Thoracic aorta (tissue), 2 donors: ENCODE data around the gene SLC35B2. TPM values are rescaled to one million over a fixed set of nuclear protein-coding genes. Genes with fewer than 3 reads are reported as not detected.
A peak's percentile ranks its signal among the peaks of the same experiment; 100 is the strongest.

Experiments
- ATAC-seq: fragments of 150-250 bp; one replicate; pipeline ENCODE4 v1.8.0; 2017; ENCODE audit warnings: low read depth; ENCODE audit not compliant: insufficient number of reproducible peaks, low FRiP score
- DNase-seq: peaks from one replicate; pipeline ENCODE4 v3.0.0-alpha.2; 2020; ENCODE audit warnings: low spot score
- H3K27ac ChIP-seq, 2 donors: fragments of 200-600 bp; sonication (generic); 1 replicate in 1 of 2; 2 replicates in 1 of 2; pipeline ENCODE4 v1.5.1; 2016; ENCODE audit warnings: mild to moderate bottlenecking in 2 of 2, moderate library complexity in 2 of 2
- H3K27me3 ChIP-seq: fragments of 200-600 bp; sonication (generic); replicated peaks from 2 replicates; pipeline ENCODE4 v1.6.0; 2016; ENCODE audit warnings: mild to moderate bottlenecking; ENCODE audit not compliant: insufficient read depth
- H3K36me3 ChIP-seq: fragments of 200-600 bp; sonication (generic); one replicate; pipeline ENCODE4 v1.5.1; 2016
- H3K4me1 ChIP-seq, 2 donors: fragments of 200-600 bp; sonication (generic); 1 replicate in 1 of 2; 2 replicates in 1 of 2; pipeline versions ENCODE4 v1.5.1 to v1.6.0; 2016; ENCODE audit warnings: low read depth in 2 of 2, mild to moderate bottlenecking in 1 of 2; ENCODE audit not compliant: control insufficient read depth in 1 of 2
- H3K4me3 ChIP-seq: fragments of 200-600 bp; sonication (generic); 2 replicates; pipeline ENCODE4 v1.5.1; 2016; ENCODE audit warnings: mild to moderate bottlenecking
- H3K9me3 ChIP-seq: fragments of 200-600 bp; sonication (generic); 2 replicates; pipeline ENCODE4 v1.5.1; 2016
- total RNA-seq, 2 donors: library from RNA; depleted of rRNA; stranded (reverse); fragments of >200 nt; gene quantifications; one replicate each; pipeline versions ENCODE4 v1.1.0 to v1.2.3, GENCODE V29; 2016
- TF ChIP-seq, protein P1 (sequence below): fragments of 200-600 bp; sonication (generic); IDR thresholded peaks from one replicate; pipeline ENCODE4 v1.5.1; 2019; ENCODE audit warnings: antibody characterized with exemption

Gene SLC35B2
- total RNA-seq, 2 donors from 2014 or later = 19.9 to 33.3 TPM

DNA sequence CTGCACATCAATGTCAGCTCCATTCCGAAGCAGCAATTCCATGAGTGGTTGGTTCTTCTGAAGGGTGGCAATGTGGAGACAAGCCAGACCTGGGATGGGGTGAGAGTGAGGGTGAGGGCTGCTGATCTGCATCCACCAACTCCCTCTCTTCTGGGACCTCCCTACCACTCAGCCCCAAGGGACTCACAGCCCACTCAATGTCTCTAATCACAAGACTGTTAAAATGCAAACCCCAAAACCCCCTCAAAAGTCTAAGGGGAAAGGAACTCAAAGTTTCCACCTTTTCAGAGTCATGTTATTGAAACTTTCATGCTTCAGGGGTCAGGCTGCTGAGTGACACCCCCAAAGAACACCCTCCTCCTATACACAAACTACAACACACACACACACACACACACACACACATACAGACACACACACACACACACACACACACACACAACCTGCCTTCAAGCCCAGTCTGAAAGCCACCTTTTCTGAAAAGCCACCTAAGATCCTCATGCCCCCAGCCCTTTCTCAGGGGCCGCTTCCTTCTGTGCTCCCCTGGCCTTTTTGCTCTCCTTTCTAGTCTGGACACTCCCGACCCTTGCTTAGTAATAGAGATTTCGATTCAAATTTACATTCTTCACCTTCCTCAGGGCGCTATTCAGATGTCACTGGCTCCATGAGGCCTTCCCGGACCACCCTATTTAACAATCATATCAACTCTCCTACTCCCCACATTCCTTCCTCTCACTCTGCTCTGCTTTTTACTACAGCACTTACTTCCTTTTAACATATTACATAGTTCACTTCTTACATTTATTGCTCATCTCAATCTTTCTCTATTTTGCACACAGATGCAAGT is 3.3 kb upstream of the SLC35B2 start:
- no peak overlapping the region for H3K27ac ChIP-seq
- no peaks in the 10 kb centered on the region for H3K27me3 ChIP-seq
- H3K4me3 ChIP-seq = no peak overlapping the region
- no peaks in the 10 kb centered on the region for H3K9me3 ChIP-seq
- TF ChIP-seq, protein P1, sequence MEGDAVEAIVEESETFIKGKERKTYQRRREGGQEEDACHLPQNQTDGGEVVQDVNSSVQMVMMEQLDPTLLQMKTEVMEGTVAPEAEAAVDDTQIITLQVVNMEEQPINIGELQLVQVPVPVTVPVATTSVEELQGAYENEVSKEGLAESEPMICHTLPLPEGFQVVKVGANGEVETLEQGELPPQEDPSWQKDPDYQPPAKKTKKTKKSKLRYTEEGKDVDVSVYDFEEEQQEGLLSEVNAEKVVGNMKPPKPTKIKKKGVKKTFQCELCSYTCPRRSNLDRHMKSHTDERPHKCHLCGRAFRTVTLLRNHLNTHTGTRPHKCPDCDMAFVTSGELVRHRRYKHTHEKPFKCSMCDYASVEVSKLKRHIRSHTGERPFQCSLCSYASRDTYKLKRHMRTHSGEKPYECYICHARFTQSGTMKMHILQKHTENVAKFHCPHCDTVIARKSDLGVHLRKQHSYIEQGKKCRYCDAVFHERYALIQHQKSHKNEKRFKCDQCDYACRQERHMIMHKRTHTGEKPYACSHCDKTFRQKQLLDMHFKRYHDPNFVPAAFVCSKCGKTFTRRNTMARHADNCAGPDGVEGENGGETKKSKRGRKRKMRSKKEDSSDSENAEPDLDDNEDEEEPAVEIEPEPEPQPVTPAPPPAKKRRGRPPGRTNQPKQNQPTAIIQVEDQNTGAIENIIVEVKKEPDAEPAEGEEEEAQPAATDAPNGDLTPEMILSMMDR = no peak
- H3K36me3 ChIP-seq = no peaks in the 10 kb centered on the region
- peaks cover 39 to 47% of the 10 kb centered on the region in 2 donors for H3K4me1 ChIP-seq
- no peak for DNase-seq
- no peak for ATAC-seq

- TF ChIP-seq, protein P1 = no peak
- peaks cover 39 to 47% of the 10 kb centered on the region in 2 donors for H3K4me1 ChIP-seq
Measured at GRCh38 chr6:44260011-44260410, 2.7 kb upstream of the SLC35B2 start.

DNA sequence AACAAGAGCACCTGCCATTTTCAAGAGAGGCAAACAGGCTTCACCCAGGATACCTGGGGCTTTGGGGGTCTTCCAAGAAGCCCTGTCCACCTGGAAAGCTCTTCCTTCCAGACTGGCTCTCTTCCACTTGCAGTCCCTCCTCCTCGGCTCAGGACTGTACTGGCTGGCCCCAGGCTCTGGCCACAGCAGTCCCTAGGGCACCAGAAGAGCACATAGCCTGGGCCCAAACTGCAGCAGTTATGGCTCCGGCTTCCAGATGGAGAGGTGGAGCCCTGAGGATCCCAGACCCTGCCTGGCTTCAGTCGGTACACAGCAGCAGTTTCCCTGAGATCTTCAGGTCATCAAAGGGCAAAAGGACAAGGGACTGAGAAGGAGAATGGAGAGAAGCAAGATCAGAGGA is 1.6 kb upstream of the SLC35B2 start:
- H3K27me3 ChIP-seq = no peaks in the 10 kb centered on the region
- DNase-seq (no peak), ATAC-seq (no peak)
- H3K36me3 ChIP-seq = peaks cover 11% of the 10 kb centered on the region
- TF ChIP-seq, protein P1 = no peak
- H3K4me1 ChIP-seq = peaks cover 31 to 38% of the 10 kb centered on the region in 2 donors
- no peak overlapping the region for H3K4me3 ChIP-seq
- H3K9me3 ChIP-seq = no peaks in the 10 kb centered on the region
- H3K27ac ChIP-seq = no peak overlapping the region

More at GRCh38 chr6:44260011-44260410, 2.7 kb upstream of the SLC35B2 start:
- Histone ChIP-seq H3K27ac (no peak overlapping the region), H3K4me3 (no peak overlapping the region), H3K9me3 (no peaks in the 10 kb centered on the region), H3K27me3 (no peaks in the 10 kb centered on the region), H3K36me3 (peaks cover 1% of the 10 kb centered on the region)
- ATAC-seq = no peak
- DNase-seq = no peak

GRCh38 chr6:44258325-44258863 is 1.1 kb upstream of the SLC35B2 start:
- Histone ChIP-seq H3K36me3 (peaks cover 11% of the 10 kb centered on the region), H3K27ac (no peak overlapping the region), H3K4me1 (peaks cover 26 to 33% of the 10 kb centered on the region in 2 donors), H3K27me3 (no peaks in the 10 kb centered on the region), H3K4me3 (no peak overlapping the region), H3K9me3 (no peaks in the 10 kb centered on the region)
- TF ChIP-seq, protein P1 = no peak
- DNase-seq (no peak), ATAC-seq (no peak)

GRCh38 chr6:44257753-44258324 is 511 bp upstream of the SLC35B2 start:
- H3K27me3 ChIP-seq = no peaks in the 10 kb centered on the region
- DNase-seq (no peak), ATAC-seq (peak; percentile 4)
- TF ChIP-seq, protein P1 = no peak
- peak overlapping the region; percentile 59 to 76 for H3K27ac ChIP-seq
- H3K9me3 ChIP-seq = no peaks in the 10 kb centered on the region
- H3K36me3 ChIP-seq = peaks cover 17% of the 10 kb centered on the region
- H3K4me3 ChIP-seq = peak overlapping the region; percentile 88
- peaks cover 20 to 27% of the 10 kb centered on the region in 2 donors for H3K4me1 ChIP-seq
